GM12878 (cell line): ENCODE data around the gene CAPN8. TPM values are rescaled to one million over a fixed set of nuclear protein-coding genes. Genes with fewer than 3 reads are reported as not detected.
A peak's percentile ranks its signal among the peaks of the same experiment; 100 is the strongest.

Experiments
- ATAC-seq: fragments of 200-7000 bp; cut with Tn5 transposase; 3 replicates; pipeline ENCODE4 v1.9.1; 2020; ENCODE audit warnings: mild to moderate bottlenecking, moderate library complexity
- BruUV-seq: library from RNA; stranded (reverse); fragments of 400-500 nt; replicated peaks from 2 replicates; lab custom pipeline; 2021; lab: Mats Ljungman, UMichigan
- CTCF ChIA-PET: fragments of 300-600 bp; sonication (Branson Sonifier 250); formaldehyde crosslinking; extraction: SDS; loops from one replicate; lab custom pipeline; 2021; ENCODE audit warnings: inconsistent platforms; lab: Yijun Ruan, JAX
- POLR2A ChIA-PET: fragments of 350-600 bp; formaldehyde crosslinking; extraction: SDS; loops from one replicate; lab custom pipeline; 2021; ENCODE audit warnings: inconsistent platforms; lab: Charles Lee
- RAD21 ChIA-PET: fragments of 300-600 bp; sonication (Branson Sonifier 250); formaldehyde crosslinking; loops from one replicate; lab custom pipeline; 2023; ENCODE audit warnings: antibody characterized with exemption; ENCODE audit not compliant: unreplicated experiment; lab: Charles Lee
- SMC1A ChIA-PET: fragments of 300-600 bp; sonication (Branson Sonifier 250); formaldehyde crosslinking; loops from one replicate; lab custom pipeline; 2023; ENCODE audit not compliant: unreplicated experiment, uncharacterized antibody; lab: Charles Lee
- DNase-seq: peaks from one replicate; pipeline ENCODE4 v3.0.0-alpha.2; 2011; ENCODE audit warnings: low read depth, low spot score
- FAIRE-seq: peaks from 3 replicates; lab custom pipeline; 2011; peaks lifted over from hg19 to GRCh38; lab: Jason Lieb, UNC
- H2AFZ ChIP-seq: 2 replicates; pipeline ENCODE4 v1.6.0; 2011; ENCODE audit warnings: low read depth, low read length, control low read depth; ENCODE audit not compliant: control insufficient read depth
- H3K27ac ChIP-seq: 2 replicates; pipeline ENCODE4 v1.5.1; 2011; ENCODE audit warnings: control low read depth; ENCODE audit not compliant: control insufficient read depth, insufficient read depth
- H3K27me3 ChIP-seq, 2 experiments: replicated peaks in 1 of 2; 2 replicates each; pipeline versions ENCODE4 v1.6.0 to v1.6.1; 2011; ENCODE audit warnings: low read length in 1 of 2; ENCODE audit not compliant: control insufficient read depth in 2 of 2, insufficient read depth in 2 of 2
- H3K36me3 ChIP-seq, 2 experiments: 2 replicates each; pipeline ENCODE4 v1.5.1; 2011; ENCODE audit warnings: low read length in 1 of 2; ENCODE audit not compliant: control insufficient read depth in 2 of 2, insufficient read depth in 2 of 2
- H3K4me1 ChIP-seq: 2 replicates; pipeline ENCODE4 v1.6.1; 2011; ENCODE audit warnings: mild to moderate bottlenecking, low read length, moderate library complexity, mixed read lengths; ENCODE audit not compliant: control insufficient read depth, insufficient read depth
- H3K4me2 ChIP-seq: 2 replicates; pipeline ENCODE4 v1.6.0; 2011; ENCODE audit warnings: control low read depth; ENCODE audit not compliant: control insufficient read depth, insufficient read depth
- H3K4me3 ChIP-seq: fragments of 200-600 bp; sonication (generic); 2 replicates; pipeline ENCODE4 v1.5.1; 2016
- H3K79me2 ChIP-seq: 2 replicates; pipeline ENCODE4 v1.6.0; 2011; ENCODE audit warnings: low read length; ENCODE audit not compliant: control insufficient read depth, insufficient read depth
- H3K9ac ChIP-seq: 2 replicates; pipeline ENCODE4 v1.8.0; 2011; ENCODE audit warnings: low read length, control low read depth, mixed read lengths; ENCODE audit not compliant: control insufficient read depth, insufficient read depth
- H3K9me3 ChIP-seq: replicated peaks from 3 replicates; pipeline ENCODE4 v1.5.1; 2011; ENCODE audit warnings: mild to moderate bottlenecking, low read length; ENCODE audit not compliant: control insufficient read depth, insufficient read depth
- H4K20me1 ChIP-seq: 2 replicates; pipeline ENCODE4 v1.6.0; 2011; ENCODE audit not compliant: control insufficient read depth, insufficient read depth
- BMI1 ChIP-seq: fragments of 450-650 bp; IDR thresholded peaks from 2 replicates; pipeline ENCODE4 v1.6.1; 2016; ENCODE audit warnings: mild to moderate bottlenecking, moderate library complexity, borderline replicate concordance
- BRCA1 ChIP-seq: IDR thresholded peaks from 2 replicates; pipeline ENCODE4 v1.6.1; 2011; ENCODE audit warnings: low read depth, low read length, improper control_type of control experiment
- CHD4 ChIP-seq: fragments of 200-600 bp; sonication (generic); IDR thresholded peaks from 2 replicates; pipeline ENCODE4 v1.6.1; 2016; ENCODE audit warnings: mild to moderate bottlenecking
- IKZF1 ChIP-seq: fragments of 450-650 bp; conservative IDR thresholded peaks from 2 replicates; pipeline ENCODE4 v1.6.1; 2017; ENCODE audit warnings: antibody characterized with exemption, mild to moderate bottlenecking
- IKZF2 ChIP-seq, 2 experiments: fragments of 450-650 bp; IDR thresholded peaks; 2 replicates each; pipeline ENCODE4 v1.6.1; 2017; ENCODE audit warnings: mild to moderate bottlenecking in 2 of 2, moderate library complexity in 2 of 2
- SPI1 ChIP-seq: IDR thresholded peaks from 2 replicates; pipeline ENCODE4 v1.6.1; 2011; ENCODE audit warnings: low read depth, mild to moderate bottlenecking, low read length, moderate library complexity, borderline replicate concordance; ENCODE audit not compliant: insufficient read depth
- SREBF1 ChIP-seq: IDR thresholded peaks from 2 replicates; pipeline ENCODE4 v1.6.1; 2012; ENCODE audit warnings: mild to moderate bottlenecking, low read length
- WGBS: methylation state at CpG from one replicate; pipeline ENCODE4 v1.1.6; 2016; ENCODE audit warnings: low lambda C conversion rate; ENCODE audit not compliant: insufficient replicate concordance, insufficient coverage; ENCODE audit errors: missing lambda C conversion rate; 5-methylcytosine and 5-hydroxymethylcytosine counted together
- in situ Hi-C: fragments of 300-500 bp; cut with MboI; formaldehyde crosslinking; loops from 9 replicates; pipeline ENCODE4 v1.14.3; 2018; ENCODE audit warnings: mixed read lengths
- intact Hi-C: fragments of 100-400 bp; cut with micrococcal nuclease; formaldehyde crosslinking; loops from one replicate; pipeline ENCODE4 v1.14.2; 2022; ENCODE audit not compliant: unreplicated experiment
- polyA plus RNA-seq, 11 experiments: library from polyadenylated mRNA; depleted of rRNA in 4 of 11; unstranded in 6 of 11; stranded (reverse) in 5 of 11; fragments of >200 nt; fragmentation: Nextera tagmentation in 4 of 11; fragmentation: Illumina TruSeq in 1 of 11; extraction: Ambion mirVana in 4 of 11; extraction: Trizol in 1 of 11; gene quantifications; 1 replicate in 1 of 11; 2 replicates in 10 of 11; pipeline versions ENCODE4 v1.2.1 to v1.2.3, GENCODE V29; 2011 to 2016; ENCODE audit warnings: inconsistent platforms in 2 of 11, missing spikeins in 2 of 11, low read depth in 1 of 11
- total RNA-seq, 4 experiments: library from RNA; depleted of rRNA in 3 of 4; stranded (reverse); fragments of >200 nt in 3 of 4; fragmentation: Illumina TruSeq in 1 of 4; extraction: Trizol in 1 of 4; gene quantifications; 2 replicates each; pipeline versions ENCODE4 v1.2.1 to v1.2.3, GENCODE V29; 2013 to 2021
- TF ChIP-seq, protein P1 (sequence below): IDR thresholded peaks from 2 replicates; pipeline ENCODE4 v1.6.1; 2011; ENCODE audit warnings: borderline replicate concordance, low read depth, mild to moderate bottlenecking, moderate library complexity, low read length; ENCODE audit not compliant: insufficient read depth, poor library complexity, severe bottlenecking
- TF ChIP-seq, protein P2 (sequence below): fragments of 450-650 bp; IDR thresholded peaks from 2 replicates; pipeline ENCODE4 v1.6.1; 2017; ENCODE audit warnings: mild to moderate bottlenecking, moderate library complexity

The CAPN8 gene
- total and polyA plus RNA-seq, 10 of the 15 experiments (the other 5 are each of a cell fraction or from before 2014, with no cell fraction given): 6.4 to 30.7 (median 12.3) TPM

DNA sequence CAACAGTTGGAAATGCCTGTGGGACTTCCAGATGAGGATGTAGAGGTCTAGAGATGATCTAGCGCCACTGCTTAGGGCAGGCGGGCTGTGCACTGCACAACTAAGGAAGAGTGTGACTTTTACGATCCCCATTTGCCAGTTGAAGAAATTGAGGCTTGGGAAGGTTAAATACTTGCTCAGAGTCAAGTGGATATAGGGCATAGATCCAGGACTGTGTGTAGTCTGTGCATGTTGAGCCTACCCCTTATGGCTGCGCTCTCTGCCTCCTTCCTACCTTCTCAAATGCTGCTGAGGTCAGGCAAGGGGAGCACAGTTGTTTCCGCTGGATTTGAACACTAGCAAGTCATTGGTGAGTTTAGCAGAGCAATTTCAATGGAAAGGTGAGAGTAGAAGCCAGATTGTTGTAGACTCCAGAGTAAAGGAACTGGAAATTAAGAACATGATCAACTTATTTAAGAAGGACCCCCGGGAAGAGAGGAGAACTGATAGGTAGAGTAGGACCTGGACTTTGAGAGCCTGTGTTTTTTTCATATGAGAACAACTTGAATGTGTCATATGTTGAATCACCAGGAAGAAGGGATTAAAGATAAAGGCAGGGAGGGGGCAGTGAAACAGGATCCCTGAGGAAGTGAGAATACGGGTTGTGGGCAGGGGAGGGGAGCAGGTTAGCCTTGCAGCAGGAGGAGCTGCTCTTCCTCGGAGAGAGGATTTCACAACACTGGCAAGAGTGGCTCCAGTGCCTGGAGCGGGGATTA, 49.5 kb upstream of the CAPN8 start:
- BruUV-seq: no TSS peak
- in situ Hi-C loops: no loop called here

DNA sequence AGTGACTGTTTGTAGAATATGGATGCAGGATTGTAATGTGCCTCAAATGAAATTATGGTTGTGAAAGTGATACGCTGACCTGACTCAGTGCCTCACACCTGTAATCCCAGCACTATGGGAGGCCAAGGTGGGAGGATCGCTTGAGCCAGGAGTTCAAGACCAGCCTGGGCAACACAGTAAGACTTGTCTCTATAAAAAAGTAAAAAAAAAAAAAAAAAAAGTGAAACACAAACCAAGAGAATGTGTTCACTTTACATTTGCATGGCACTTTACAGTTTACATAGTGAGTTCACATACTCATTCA, 48.9 kb upstream of the CAPN8 start:
- no TSS peak for BruUV-seq
- Histone ChIP-seq H3K4me3 (no peak overlapping the region), H3K9me3 (no peaks in the 10 kb centered on the region), H3K4me1 (peaks cover 32% of the 10 kb centered on the region), H3K27ac (no peak overlapping the region), H3K4me2 (no peak overlapping the region; the same call in 1 of the 2 replicates), H3K9ac (no peak overlapping the region), H2AFZ (no peak overlapping the region), H3K27me3 (no peaks in the 10 kb centered on the region), H3K36me3 (no peaks in the 10 kb centered on the region), H4K20me1 (no peaks in the 10 kb centered on the region), H3K79me2 (no peaks in the 10 kb centered on the region; the same call in 1 of the 2 replicates)
- ATAC-seq (no peak), FAIRE-seq (no peak), DNase-seq (no peak)
- ChIA-PET SMC1A (no interaction called here), CTCF (no interaction called here), POLR2A (no interaction called here), RAD21 (no interaction called here)
- TF ChIP-seq, protein P1, sequence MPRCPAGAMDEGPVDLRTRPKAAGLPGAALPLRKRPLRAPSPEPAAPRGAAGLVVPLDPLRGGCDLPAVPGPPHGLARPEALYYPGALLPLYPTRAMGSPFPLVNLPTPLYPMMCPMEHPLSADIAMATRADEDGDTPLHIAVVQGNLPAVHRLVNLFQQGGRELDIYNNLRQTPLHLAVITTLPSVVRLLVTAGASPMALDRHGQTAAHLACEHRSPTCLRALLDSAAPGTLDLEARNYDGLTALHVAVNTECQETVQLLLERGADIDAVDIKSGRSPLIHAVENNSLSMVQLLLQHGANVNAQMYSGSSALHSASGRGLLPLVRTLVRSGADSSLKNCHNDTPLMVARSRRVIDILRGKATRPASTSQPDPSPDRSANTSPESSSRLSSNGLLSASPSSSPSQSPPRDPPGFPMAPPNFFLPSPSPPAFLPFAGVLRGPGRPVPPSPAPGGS: no peak
- no peak for TF ChIP-seq SREBF1
- no peak for TF ChIP-seq CHD4
- TF ChIP-seq BMI1: no peak
- TF ChIP-seq, protein P2, sequence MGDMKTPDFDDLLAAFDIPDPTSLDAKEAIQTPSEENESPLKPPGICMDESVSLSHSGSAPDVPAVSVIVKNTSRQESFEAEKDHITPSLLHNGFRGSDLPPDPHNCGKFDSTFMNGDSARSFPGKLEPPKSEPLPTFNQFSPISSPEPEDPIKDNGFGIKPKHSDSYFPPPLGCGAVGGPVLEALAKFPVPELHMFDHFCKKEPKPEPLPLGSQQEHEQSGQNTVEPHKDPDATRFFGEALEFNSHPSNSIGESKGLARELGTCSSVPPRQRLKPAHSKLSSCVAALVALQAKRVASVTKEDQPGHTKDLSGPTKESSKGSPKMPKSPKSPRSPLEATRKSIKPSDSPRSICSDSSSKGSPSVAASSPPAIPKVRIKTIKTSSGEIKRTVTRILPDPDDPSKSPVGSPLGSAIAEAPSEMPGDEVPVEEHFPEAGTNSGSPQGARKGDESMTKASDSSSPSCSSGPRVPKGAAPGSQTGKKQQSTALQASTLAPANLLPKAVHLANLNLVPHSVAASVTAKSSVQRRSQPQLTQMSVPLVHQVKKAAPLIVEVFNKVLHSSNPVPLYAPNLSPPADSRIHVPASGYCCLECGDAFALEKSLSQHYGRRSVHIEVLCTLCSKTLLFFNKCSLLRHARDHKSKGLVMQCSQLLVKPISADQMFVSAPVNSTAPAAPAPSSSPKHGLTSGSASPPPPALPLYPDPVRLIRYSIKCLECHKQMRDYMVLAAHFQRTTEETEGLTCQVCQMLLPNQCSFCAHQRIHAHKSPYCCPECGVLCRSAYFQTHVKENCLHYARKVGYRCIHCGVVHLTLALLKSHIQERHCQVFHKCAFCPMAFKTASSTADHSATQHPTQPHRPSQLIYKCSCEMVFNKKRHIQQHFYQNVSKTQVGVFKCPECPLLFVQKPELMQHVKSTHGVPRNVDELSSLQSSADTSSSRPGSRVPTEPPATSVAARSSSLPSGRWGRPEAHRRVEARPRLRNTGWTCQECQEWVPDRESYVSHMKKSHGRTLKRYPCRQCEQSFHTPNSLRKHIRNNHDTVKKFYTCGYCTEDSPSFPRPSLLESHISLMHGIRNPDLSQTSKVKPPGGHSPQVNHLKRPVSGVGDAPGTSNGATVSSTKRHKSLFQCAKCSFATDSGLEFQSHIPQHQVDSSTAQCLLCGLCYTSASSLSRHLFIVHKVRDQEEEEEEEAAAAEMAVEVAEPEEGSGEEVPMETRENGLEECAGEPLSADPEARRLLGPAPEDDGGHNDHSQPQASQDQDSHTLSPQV: no peak
- intact Hi-C loops (loop anchor here (5.0 kb wide), 1 partner anchor 618 kb away; the partner anchor contains the start of gene NVL), in situ Hi-C loops (no loop called here)
- WGBS: 17% methylated on average over 2 of the region's 2 CpGs

More for the DNA sequence above, 49.5 kb upstream of the CAPN8 start:
- 45% methylated on average over 9 of the region's 9 CpGs for WGBS
- TF ChIP-seq IKZF2 (IDR thresholded peaks at IDR 0.05): peak in 1 of 2 experiments; percentile 17; a peak in 1 of 4 replicates
- TF ChIP-seq IKZF1: 0 out of 2 replicates have a peak, but pooled peaks have one; percentile 22
- peak; percentile 50; the same call in 1 of the 2 replicates for TF ChIP-seq SPI1
- no peak for TF ChIP-seq BRCA1
- TF ChIP-seq, all 136 proteins: peak for 3
- ChIA-PET RAD21 (no interaction called here), CTCF (no interaction called here), SMC1A (no interaction called here), POLR2A (no interaction called here)
- ATAC-seq (no peak), FAIRE-seq (no peak), DNase-seq (no peak)
- Histone ChIP-seq H3K4me3 (no peak overlapping the region), H4K20me1 (no peaks in the 10 kb centered on the region), H3K27ac (peak overlapping the region; percentile 75; the same call in 1 of the 2 replicates), H3K9me3 (no peaks in the 10 kb centered on the region), H3K27me3 (no peaks in the 10 kb centered on the region), H2AFZ (no peak overlapping the region), H3K4me1 (peaks cover 32% of the 10 kb centered on the region), H3K9ac (no peak overlapping the region), H3K79me2 (no peaks in the 10 kb centered on the region; the same call in 1 of the 2 replicates), H3K4me2 (peak overlapping the region; percentile 84), H3K36me3 (no peaks in the 10 kb centered on the region)
- intact Hi-C loops: loop anchor here (5.0 kb wide), 1 partner anchor 617 kb away; the partner anchor contains the start of gene NVL
